Cardiac fibroblast (primary cell): ENCODE results near the gene FAM120B.

ENCODE experiments used
- DNase-seq, 2 donors: peaks; one replicate each; pipeline versions ENCODE4 v3.0.0 to v3.0.0-alpha.2; 2010; ENCODE audit warnings: low read depth in 2 of 2
- H3K4me3 ChIP-seq, 2 donors: replicated peaks in 1 of 2; 1 replicate in 1 of 2; 2 replicates in 1 of 2; pipeline ENCODE4 v1.5.1; 2011; ENCODE audit warnings: low read depth in 2 of 2, low read length in 2 of 2, mild to moderate bottlenecking in 2 of 2, moderate library complexity in 1 of 2
- TF ChIP-seq, protein P1 (sequence below): IDR thresholded peaks from one replicate; pipeline ENCODE4 v1.5.1; 2011; ENCODE audit warnings: low read depth, mild to moderate bottlenecking, low read length, inconsistent platforms

FAM120B gene

DNA sequence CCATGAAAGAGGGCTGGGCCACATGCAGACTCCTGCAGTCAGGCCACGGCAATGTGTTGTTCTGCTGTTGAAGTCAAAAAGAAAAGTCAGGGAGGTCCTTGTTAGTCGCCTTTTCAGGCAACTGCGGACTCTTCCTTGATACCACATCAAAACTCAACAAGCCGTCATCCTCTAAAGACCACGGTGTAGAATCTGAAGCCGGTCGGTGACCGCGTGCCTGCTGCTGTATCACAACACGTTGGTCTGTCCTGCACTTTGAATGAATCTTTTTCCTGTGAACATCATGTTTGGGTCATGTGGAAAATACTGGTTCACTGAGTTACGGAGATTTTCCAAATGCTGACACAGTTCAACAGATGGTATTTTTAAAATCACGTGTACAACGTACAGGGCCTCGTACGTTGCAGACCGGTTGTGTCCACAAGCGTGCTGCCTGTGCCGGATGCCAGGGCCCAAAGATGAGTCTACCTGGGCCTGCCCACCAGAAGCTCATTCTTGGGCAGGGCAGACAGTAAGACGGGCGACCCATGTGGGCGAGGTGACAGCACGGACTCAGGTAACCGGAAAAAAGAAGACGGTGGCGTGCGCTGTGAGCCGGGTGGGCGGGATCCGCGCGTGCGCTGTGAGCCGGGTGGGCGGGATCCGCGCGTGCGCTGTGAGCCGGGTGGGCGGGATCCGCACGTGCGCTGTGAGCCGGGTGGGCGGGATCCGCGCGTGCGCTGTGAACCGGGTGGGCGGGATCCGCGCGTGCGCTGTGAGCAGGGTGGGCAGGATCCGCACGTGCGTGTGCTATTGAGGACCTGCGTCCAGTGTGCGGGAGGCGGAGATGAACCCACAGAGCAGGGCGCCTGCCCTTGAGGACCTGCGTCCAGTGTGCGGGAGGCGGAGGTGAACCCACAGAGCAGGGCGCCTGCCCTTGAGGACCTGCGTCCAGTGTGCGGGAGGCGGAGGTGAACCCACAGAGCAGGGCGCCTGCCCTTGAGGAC lies 114.5 kb downstream of the FAM120B start:
- TF ChIP-seq, protein P1, sequence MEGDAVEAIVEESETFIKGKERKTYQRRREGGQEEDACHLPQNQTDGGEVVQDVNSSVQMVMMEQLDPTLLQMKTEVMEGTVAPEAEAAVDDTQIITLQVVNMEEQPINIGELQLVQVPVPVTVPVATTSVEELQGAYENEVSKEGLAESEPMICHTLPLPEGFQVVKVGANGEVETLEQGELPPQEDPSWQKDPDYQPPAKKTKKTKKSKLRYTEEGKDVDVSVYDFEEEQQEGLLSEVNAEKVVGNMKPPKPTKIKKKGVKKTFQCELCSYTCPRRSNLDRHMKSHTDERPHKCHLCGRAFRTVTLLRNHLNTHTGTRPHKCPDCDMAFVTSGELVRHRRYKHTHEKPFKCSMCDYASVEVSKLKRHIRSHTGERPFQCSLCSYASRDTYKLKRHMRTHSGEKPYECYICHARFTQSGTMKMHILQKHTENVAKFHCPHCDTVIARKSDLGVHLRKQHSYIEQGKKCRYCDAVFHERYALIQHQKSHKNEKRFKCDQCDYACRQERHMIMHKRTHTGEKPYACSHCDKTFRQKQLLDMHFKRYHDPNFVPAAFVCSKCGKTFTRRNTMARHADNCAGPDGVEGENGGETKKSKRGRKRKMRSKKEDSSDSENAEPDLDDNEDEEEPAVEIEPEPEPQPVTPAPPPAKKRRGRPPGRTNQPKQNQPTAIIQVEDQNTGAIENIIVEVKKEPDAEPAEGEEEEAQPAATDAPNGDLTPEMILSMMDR = no peak
- DNase-seq = no peak
- no peak overlapping the region for H3K4me3 ChIP-seq

DNA sequence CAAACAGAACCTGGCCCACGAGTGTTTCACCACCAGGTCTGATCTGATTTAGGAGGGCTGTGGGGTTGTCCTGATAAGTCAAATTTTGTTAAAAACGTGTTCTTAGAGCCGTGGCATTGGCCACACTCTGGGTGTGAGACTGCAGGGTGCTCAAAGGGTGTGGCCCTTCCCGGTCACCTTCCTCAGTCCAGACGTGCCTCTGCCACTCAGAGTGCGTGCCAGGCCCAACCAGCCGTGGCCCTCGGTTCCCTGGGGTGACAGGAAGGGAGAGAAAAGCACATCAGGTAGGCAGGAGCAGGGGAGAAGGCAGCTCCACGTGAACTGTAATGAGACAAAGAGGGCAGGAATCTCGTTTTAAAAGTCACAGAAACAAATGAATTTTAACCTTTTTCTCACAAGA lies 115.4 kb downstream of the FAM120B start:
- no peak overlapping the region for H3K4me3 ChIP-seq
- TF ChIP-seq, protein P1 = no peak
- no peak for DNase-seq

DNA sequence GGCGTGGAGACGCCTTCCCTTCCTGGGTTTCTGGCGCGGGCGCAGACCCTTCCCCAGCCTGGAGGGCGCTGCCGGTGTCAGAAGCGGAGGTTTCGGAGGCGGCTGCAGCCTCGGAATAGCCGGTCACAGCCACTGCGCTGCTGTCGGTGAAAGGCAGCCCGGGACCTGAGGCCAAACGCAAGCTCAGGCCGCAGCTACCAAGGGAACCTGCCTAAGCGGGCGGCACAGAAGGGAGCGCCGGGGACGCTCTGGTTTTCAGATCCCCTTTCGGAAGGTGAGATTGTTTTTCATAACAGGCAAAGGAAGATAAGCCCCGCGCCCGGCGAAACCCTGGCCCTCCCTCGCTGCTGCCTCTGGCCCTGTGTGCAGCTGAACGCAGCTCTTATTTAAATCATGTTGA lies 116.5 kb downstream of the FAM120B start:
- H3K4me3 ChIP-seq = no peak overlapping the region
- DNase-seq = no peak
- TF ChIP-seq, protein P1 = no peak

GRCh38 chr6:170423814-170424603 lies 117.5 kb downstream of the FAM120B start:
- no peak for DNase-seq
- TF ChIP-seq, protein P1 = no peak
- H3K4me3 ChIP-seq = no peak overlapping the region

DNA sequence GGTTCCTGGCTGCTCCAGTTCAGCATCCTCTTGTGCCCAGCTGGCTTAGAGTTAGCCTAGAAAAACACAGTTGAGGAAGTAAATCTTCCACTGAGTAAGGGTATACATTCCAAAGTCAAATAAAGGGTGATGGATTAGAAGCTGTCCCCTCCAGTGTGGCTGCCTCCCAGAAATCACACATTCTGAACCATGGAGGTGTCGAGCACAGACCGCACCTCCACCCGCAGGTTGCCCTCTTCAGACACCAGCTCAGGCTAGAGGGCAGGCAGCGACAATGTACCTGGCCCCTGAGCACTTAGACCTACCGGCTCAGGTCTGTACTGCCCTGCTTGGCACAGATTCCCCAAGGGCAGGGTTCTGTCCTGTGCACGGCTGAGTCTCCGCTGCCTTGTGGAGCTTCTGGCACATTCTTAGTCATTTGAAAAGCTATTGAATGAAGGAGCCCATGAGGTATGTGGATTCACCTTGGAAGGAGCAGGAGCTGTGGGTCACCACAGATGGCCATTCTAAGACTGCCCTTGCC lies 118.1 kb downstream of the FAM120B start:
- H3K4me3 ChIP-seq = no peak overlapping the region
- TF ChIP-seq, protein P1 = no peak
- DNase-seq = no peak

- TF ChIP-seq, protein P1 = peak; percentile 17
- no peak overlapping the region for H3K4me3 ChIP-seq
- DNase-seq = peak; percentile 40 to 61
These were observed 122.9 kb downstream of the FAM120B start for GRCh38 chr6:170429450-170429849.
